Calu3 (cell line): Measurements from ENCODE around the gene LPGAT1. TPM values are rescaled to one million over a fixed set of nuclear protein-coding genes. Genes with fewer than 3 reads are reported as not detected.

Experiments
- BruUV-seq: library from RNA; stranded (reverse); fragments of 400-500 nt; replicated peaks from 2 replicates; lab custom pipeline; 2021; lab: Mats Ljungman, UMichigan
- CTCF ChIA-PET: fragments of 300-600 bp; sonication (Branson Sonifier 250); formaldehyde crosslinking; loops from one replicate; lab custom pipeline; 2022; ENCODE audit warnings: antibody characterized with exemption; lab: Charles Lee
- DNase-seq: peaks from one replicate; pipeline ENCODE4 v3.0.0; 2022
- H3K27ac Mint-ChIP-seq: one replicate; pipeline ENCODE4 v1.8.0; 2022; ENCODE audit warnings: mixed read lengths; ENCODE audit not compliant: unreplicated experiment
- H3K27me3 Mint-ChIP-seq: one replicate; pipeline ENCODE4 v1.8.0; 2022; ENCODE audit warnings: mixed read lengths; ENCODE audit not compliant: unreplicated experiment
- H3K36me3 Mint-ChIP-seq: one replicate; pipeline ENCODE4 v1.8.0; 2022; ENCODE audit warnings: mild to moderate bottlenecking, moderate library complexity, mixed read lengths; ENCODE audit not compliant: insufficient read depth, unreplicated experiment
- H3K4me1 Mint-ChIP-seq: one replicate; pipeline ENCODE4 v1.8.0; 2022; ENCODE audit warnings: mild to moderate bottlenecking, low read depth, mixed read lengths; ENCODE audit not compliant: unreplicated experiment
- H3K4me3 Mint-ChIP-seq: one replicate; pipeline ENCODE4 v1.8.0; 2022; ENCODE audit warnings: mild to moderate bottlenecking, low read depth, moderate library complexity, mixed read lengths; ENCODE audit not compliant: unreplicated experiment
- H3K9me3 Mint-ChIP-seq: one replicate; pipeline ENCODE4 v1.8.0; 2022; ENCODE audit warnings: low read depth, mixed read lengths; ENCODE audit not compliant: unreplicated experiment
- CTCF ChIP-seq: fragments of 200-600 bp; IDR thresholded peaks from one replicate; pipeline ENCODE4 v1.8.0; 2022; ENCODE audit warnings: antibody characterized with exemption; ENCODE audit not compliant: unreplicated experiment
- intact Hi-C: fragments of 100-400 bp; cut with micrococcal nuclease; formaldehyde crosslinking; loops from one replicate; pipeline ENCODE4 v1.10.0; 2022; ENCODE audit not compliant: unreplicated experiment
- total RNA-seq: library from RNA; stranded (reverse); gene quantifications from 2 replicates; pipeline ENCODE4 v1.2.3, GENCODE V29; 2022

The LPGAT1 gene
- total RNA-seq, 1 experiment from 2014 or later: 67.7 TPM

GRCh38 chr1:211808475-211808874 lies 22.1 kb downstream of the LPGAT1 start:
- Mint-ChIP-seq H3K27ac (no peak overlapping the region), H3K4me3 (no peak overlapping the region), H3K9me3 (no peaks in the 10 kb centered on the region), H3K36me3 (peaks cover 6% of the 10 kb centered on the region), H3K27me3 (no peaks in the 10 kb centered on the region), H3K4me1 (peaks cover 15% of the 10 kb centered on the region)
- TF ChIP-seq CTCF: no peak
- CTCF ChIA-PET: no interaction called here
- no TSS peak for BruUV-seq
- intact Hi-C loops: no loop called here
- no peak for DNase-seq

- H3K9me3 Mint-ChIP-seq: peaks cover 10% of the 10 kb centered on the region
- H3K27me3 Mint-ChIP-seq: no peaks in the 10 kb centered on the region
- no TSS peak for BruUV-seq
- H3K36me3 Mint-ChIP-seq: peaks cover 16% of the 10 kb centered on the region
- intact Hi-C loops: no loop called here
- TF ChIP-seq CTCF: no peak
- H3K4me3 Mint-ChIP-seq: no peak overlapping the region
- peaks cover 8% of the 10 kb centered on the region for H3K4me1 Mint-ChIP-seq
- no peak overlapping the region for H3K27ac Mint-ChIP-seq
- CTCF ChIA-PET: no interaction called here
- no peak for DNase-seq
Measured at GRCh38 chr1:211804915-211805314, 25.6 kb downstream of the LPGAT1 start.

- CTCF ChIA-PET: interaction anchor here (0.6 kb wide), 1 partner anchor 534 kb away, joined by 6 read pairs; no protein-coding TSS in a partner anchor
- Mint-ChIP-seq H3K27me3 (no peaks in the 10 kb centered on the region), H3K36me3 (peaks cover 16% of the 10 kb centered on the region), H3K4me1 (peaks cover 8% of the 10 kb centered on the region), H3K27ac (no peak overlapping the region), H3K9me3 (peaks cover 10% of the 10 kb centered on the region), H3K4me3 (no peak overlapping the region)
- no peak for TF ChIP-seq CTCF
- intact Hi-C loops: no loop called here
- no TSS peak for BruUV-seq
- DNase-seq: no peak
Measured at GRCh38 chr1:211800925-211801607, 29.5 kb downstream of the LPGAT1 start.

- Mint-ChIP-seq H3K27ac (no peak overlapping the region), H3K27me3 (no peaks in the 10 kb centered on the region), H3K9me3 (peaks cover 7% of the 10 kb centered on the region), H3K36me3 (peaks cover 9% of the 10 kb centered on the region), H3K4me3 (no peak overlapping the region), H3K4me1 (no peaks in the 10 kb centered on the region)
- intact Hi-C loops: no loop called here
- TF ChIP-seq CTCF: no peak
- no TSS peak for BruUV-seq
- no peak for DNase-seq
- CTCF ChIA-PET: no interaction called here
Measured at GRCh38 chr1:211797994-211798393, 32.6 kb downstream of the LPGAT1 start.
